ENCODE results near the gene TGFBR3. TPM values are rescaled to one million over a fixed set of nuclear protein-coding genes. Genes with fewer than 3 reads are reported as not detected.

TGFBR3 gene
- total and polyA plus RNA-seq, 2 of the 13 experiments (the other 11 are each of a cell fraction or from before 2014, with no cell fraction given): 76.5 to 195 TPM

GRCh38 chr1:91885716-91886506, at the start of gene TGFBR3 (continued):
- peak; percentile 79 for TF ChIP-seq ZNF780A (CRISPR knock-in tag; IDR thresholded peaks at IDR 0.05)
- TF ChIP-seq HMG20B (CRISPR knock-in tag; conservative IDR thresholded peaks at IDR 0.05): peak; percentile 52; the same call in 1 of the 2 replicates
- 0 out of 2 replicates have a peak, but pooled peaks have one; percentile 40 for TF ChIP-seq ZNF205 (CRISPR knock-in tag; IDR thresholded peaks at IDR 0.05)
- peak; percentile 75; the same call in 1 of the 2 replicates for TF ChIP-seq ZBTB38 (CRISPR knock-in tag; IDR thresholded peaks at IDR 0.05)
- peak; percentile 78; the same call in 1 of the 2 replicates for TF ChIP-seq TFDP1 (CRISPR knock-in tag; IDR thresholded peaks at IDR 0.05; ENCODE audit: borderline replicate concordance)
- TF ChIP-seq ZNF280D (CRISPR knock-in tag; IDR thresholded peaks at IDR 0.05): peak; percentile 39; the same call in 1 of the 2 replicates
- 0 out of 2 replicates have a peak, but pooled peaks have one; percentile 20 for TF ChIP-seq HOMEZ (CRISPR knock-in tag; IDR thresholded peaks at IDR 0.05; ENCODE audit: low read depth)
- TF ChIP-seq TARDBP (CRISPR knock-in tag; IDR thresholded peaks at IDR 0.05): peak; percentile 83
- TF ChIP-seq THYN1 (CRISPR knock-in tag; IDR thresholded peaks at IDR 0.05; ENCODE audit: borderline replicate concordance, low read depth): 0 out of 2 replicates have a peak, but pooled peaks have one; percentile 71
- peak; percentile 18; the same call in 1 of the 2 replicates for TF ChIP-seq KLF11 (CRISPR knock-in tag; IDR thresholded peaks at IDR 0.05)
- peak; percentile 89 for TF ChIP-seq ZMAT3 (CRISPR knock-in tag; conservative IDR thresholded peaks at IDR 0.05)
- TF ChIP-seq ZNF629 (CRISPR knock-in tag; conservative IDR thresholded peaks at IDR 0.05): 0 out of 2 replicates have a peak, but pooled peaks have one; percentile 12
- no peak for TF ChIP-seq IRF2 (CRISPR knock-in tag; IDR thresholded peaks at IDR 0.05)
- peak; percentile 67; the same call in 1 of the 2 replicates for TF ChIP-seq ZNF232 (CRISPR knock-in tag; IDR thresholded peaks at IDR 0.05; ENCODE audit: borderline replicate concordance)
- TF ChIP-seq SP1 (IDR thresholded peaks at IDR 0.05): no peak
- peak; percentile 82 for TF ChIP-seq SP1 (CRISPR knock-in tag; IDR thresholded peaks at IDR 0.05)
- TF ChIP-seq EHMT2 (IDR thresholded peaks at IDR 0.05; ENCODE audit: borderline replicate concordance, low read depth, low read length): no peak
- TF ChIP-seq ZNF556 (CRISPR knock-in tag; IDR thresholded peaks at IDR 0.05; ENCODE audit: borderline replicate concordance): no peak; the same call in 1 of the 2 replicates
- peak; percentile 61; the same call in 1 of the 2 replicates for TF ChIP-seq ARID4A (CRISPR knock-in tag; IDR thresholded peaks at IDR 0.05; ENCODE audit: borderline replicate concordance)
